Measurements from ENCODE around the gene IGFBP2.
A peak's percentile ranks its signal among the peaks of the same experiment; 100 is the strongest.

Gene IGFBP2

DNA sequence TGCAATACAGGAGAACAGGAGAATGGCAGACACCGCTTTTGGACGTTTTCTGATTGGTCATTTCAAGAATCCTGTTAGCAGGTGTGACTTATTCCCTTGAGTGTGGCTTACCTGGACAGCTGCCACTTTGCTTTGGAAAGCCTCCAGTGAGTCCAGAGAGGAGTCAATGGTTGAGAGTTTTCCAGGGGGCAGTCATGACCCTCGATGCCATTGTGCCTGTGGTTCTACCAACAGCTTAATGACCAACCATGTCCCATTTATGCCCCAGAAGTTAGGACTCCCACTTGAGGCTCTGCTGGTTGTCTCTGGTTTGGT is 12.4 kb downstream of the IGFBP2 start:
- TF ChIP-seq, protein P1, sequence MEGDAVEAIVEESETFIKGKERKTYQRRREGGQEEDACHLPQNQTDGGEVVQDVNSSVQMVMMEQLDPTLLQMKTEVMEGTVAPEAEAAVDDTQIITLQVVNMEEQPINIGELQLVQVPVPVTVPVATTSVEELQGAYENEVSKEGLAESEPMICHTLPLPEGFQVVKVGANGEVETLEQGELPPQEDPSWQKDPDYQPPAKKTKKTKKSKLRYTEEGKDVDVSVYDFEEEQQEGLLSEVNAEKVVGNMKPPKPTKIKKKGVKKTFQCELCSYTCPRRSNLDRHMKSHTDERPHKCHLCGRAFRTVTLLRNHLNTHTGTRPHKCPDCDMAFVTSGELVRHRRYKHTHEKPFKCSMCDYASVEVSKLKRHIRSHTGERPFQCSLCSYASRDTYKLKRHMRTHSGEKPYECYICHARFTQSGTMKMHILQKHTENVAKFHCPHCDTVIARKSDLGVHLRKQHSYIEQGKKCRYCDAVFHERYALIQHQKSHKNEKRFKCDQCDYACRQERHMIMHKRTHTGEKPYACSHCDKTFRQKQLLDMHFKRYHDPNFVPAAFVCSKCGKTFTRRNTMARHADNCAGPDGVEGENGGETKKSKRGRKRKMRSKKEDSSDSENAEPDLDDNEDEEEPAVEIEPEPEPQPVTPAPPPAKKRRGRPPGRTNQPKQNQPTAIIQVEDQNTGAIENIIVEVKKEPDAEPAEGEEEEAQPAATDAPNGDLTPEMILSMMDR (conservative IDR thresholded peaks at IDR 0.05; ENCODE audit: low read depth) = no peak
- CTCF ChIA-PET = no interaction called here
- POLR2A ChIA-PET (ENCODE audit: low non-redundant PET) = no interaction called here
- DNase-seq (ENCODE audit: low spot score) = no peak
- H3K27ac ChIP-seq = no peak overlapping the region

DNA sequence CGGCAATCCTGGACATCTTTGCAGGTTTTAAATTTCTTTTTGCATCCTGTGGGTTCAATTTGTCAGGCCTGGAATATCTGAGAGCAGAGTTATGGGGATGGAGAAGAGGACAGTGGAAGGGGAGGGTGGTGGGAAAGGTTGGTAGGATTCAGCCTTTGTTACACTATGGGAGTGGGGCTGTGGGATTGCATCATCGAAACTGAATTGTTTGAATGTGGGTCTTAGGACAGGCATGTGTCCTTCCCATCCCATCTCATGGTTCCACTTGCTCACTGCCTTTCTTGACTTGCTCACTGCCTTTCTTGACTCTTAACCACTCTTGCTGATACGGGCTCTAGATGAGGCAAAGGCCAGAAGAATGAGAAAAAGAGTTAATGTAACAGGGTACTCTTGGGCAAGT is 12.9 kb downstream of the IGFBP2 start:
- POLR2A ChIA-PET (ENCODE audit: low non-redundant PET) = no interaction called here
- CTCF ChIA-PET = no interaction called here
- no peak overlapping the region for H3K27ac ChIP-seq
- TF ChIP-seq, protein P1 (conservative IDR thresholded peaks at IDR 0.05; ENCODE audit: low read depth) = no peak
- no peak for DNase-seq (ENCODE audit: low spot score)

DNA sequence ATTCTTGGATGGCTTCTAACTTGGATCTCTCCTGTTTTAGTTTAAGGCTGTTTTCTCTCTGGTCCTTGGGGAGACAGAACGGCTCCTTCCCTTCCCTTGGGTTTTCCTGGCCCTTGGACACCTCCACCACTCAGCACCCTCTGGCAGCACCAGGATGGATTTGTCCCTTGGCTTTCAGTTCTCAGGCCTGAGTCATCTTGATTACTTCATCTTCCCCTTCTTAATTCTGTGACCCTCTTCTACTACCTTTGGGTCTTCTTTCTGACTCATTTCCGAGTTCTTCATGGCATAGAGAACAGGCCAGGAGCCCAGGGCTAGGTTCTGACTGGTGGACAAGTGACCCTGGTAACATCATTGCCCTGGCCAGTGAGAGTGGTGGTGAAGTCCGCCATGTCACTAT is 14.9 kb downstream of the IGFBP2 start:
- TF ChIP-seq, protein P1 (conservative IDR thresholded peaks at IDR 0.05; ENCODE audit: low read depth) = no peak
- no peak for DNase-seq (ENCODE audit: low spot score)
- H3K27ac ChIP-seq = peak overlapping the region; percentile 59
- CTCF ChIA-PET = no interaction called here
- POLR2A ChIA-PET (ENCODE audit: low non-redundant PET) = interaction anchor here (1.1 kb wide), 1 partner anchor 16 kb away, joined by 3 read pairs; no protein-coding TSS in a partner anchor

DNA sequence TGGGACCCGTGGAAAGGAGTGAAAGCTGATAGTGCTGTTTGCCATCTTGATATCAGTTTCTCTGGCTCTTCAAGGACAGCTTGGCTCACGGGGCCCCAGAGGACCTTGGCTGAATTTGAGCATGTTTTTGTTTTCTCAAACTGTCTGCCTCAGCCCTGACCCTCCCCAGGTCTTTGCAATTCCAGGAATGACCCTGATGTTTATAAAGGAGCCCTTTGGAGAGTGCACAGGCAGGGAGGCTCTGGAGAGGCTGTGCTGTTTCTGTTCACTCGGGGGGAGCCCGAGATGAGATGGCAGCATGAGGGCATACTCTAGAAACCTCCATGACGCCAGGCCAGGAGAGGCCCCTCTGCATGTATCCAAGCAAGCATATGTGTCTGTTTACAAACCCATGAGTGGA is 16.4 kb downstream of the IGFBP2 start:
- POLR2A ChIA-PET (ENCODE audit: low non-redundant PET) = no interaction called here
- DNase-seq (ENCODE audit: low spot score) = no peak
- CTCF ChIA-PET = no interaction called here
- peak overlapping the region; percentile 32 for H3K27ac ChIP-seq
- TF ChIP-seq, protein P1 (conservative IDR thresholded peaks at IDR 0.05; ENCODE audit: low read depth) = no peak

DNA sequence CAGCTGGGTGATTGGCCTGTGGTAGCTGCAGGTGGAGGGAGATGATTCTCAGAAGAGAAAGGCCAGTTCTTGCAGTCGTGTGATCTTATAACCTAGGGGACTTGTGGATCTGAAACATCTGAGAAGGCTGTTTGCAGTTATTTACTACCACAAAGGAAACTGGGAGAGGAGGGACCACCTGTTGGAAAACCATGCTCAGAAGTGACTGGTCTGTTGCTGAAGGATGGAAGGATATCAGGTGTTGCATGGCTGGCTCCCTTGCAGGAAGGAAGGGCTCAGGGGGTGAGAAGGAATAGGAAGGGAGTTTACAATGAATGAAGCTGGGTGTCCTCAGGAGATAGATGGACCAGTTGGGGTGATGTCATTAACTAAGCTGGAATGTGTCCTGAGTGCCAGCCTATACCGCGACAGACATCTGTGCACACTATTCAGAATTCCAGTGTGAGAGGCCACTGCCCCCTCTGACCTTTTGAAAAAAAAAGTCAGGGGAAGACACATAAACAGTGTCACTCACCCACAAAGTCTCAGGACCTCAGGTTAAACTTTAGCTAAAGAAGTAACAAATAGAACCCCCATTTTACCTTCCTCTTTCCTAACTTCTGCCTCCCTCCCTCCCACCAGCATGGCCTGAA is 17.5 kb downstream of the IGFBP2 start:
- H3K27ac ChIP-seq = peak overlapping the region; percentile 84
- TF ChIP-seq, protein P1 (conservative IDR thresholded peaks at IDR 0.05; ENCODE audit: low read depth) = no peak
- DNase-seq (ENCODE audit: low spot score) = no peak
- POLR2A ChIA-PET (ENCODE audit: low non-redundant PET) = no interaction called here
- CTCF ChIA-PET = no interaction called here

DNA sequence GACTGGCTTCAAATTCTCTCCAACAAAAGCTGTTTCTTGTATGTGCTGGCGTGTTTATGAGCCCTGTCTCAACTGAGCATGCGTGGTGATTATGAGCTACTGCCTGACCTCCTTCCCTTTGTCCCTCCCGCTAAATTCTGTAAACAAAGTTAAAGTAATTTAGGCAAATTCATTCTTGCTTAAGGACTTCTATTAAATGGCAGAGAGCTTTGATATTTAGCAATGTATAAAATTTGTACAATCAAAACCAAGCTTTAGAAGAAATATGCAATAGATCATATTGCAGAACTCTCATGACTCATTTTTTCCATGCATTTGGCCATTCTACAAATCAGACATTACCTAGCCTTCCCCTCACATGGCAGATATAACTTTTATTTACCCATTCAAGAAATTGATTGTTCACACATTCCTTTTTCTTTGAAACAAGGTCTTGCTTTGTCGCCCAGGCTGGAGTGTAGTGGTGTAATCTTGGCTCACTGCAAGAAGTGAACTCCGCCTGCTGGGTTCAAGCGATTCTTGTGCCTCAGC is 18.2 kb downstream of the IGFBP2 start:
- H3K27ac ChIP-seq = peak overlapping the region; percentile 84
- no peak for DNase-seq (ENCODE audit: low spot score)
- ChIA-PET POLR2A (ENCODE audit: low non-redundant PET) (no interaction called here), CTCF (interaction anchor here (0.6 kb wide), 1 partner anchor 14 kb away, joined by 3 read pairs; no protein-coding TSS in a partner anchor)
- TF ChIP-seq, protein P1 (conservative IDR thresholded peaks at IDR 0.05; ENCODE audit: low read depth) = no peak
